GM21390 (cell line): ENCODE results near the gene GPR84.
"Not testable (repeated sequence)": the region's sequence is repeated elsewhere in the genome, so short reads cannot be mapped to it uniquely, and the experiment has no call there.

ENCODE experiments used
- ATAC-seq: cut with Tn5 transposase; IDR thresholded peaks from one replicate; pipeline ENCODE4 v1.9.1; 2021; ENCODE audit not compliant: unreplicated experiment

The GPR84 gene

GRCh38 chr12:54356228-54356627, 8.1 kb downstream of the GPR84 start:
- ATAC-seq: no peak

- no peak for ATAC-seq
Observed at GRCh38 chr12:54355104-54355815, 9.0 kb downstream of the GPR84 start.

GRCh38 chr12:54354271-54354670, 10.0 kb downstream of the GPR84 start:
- ATAC-seq: not testable (repeated sequence)

DNA sequence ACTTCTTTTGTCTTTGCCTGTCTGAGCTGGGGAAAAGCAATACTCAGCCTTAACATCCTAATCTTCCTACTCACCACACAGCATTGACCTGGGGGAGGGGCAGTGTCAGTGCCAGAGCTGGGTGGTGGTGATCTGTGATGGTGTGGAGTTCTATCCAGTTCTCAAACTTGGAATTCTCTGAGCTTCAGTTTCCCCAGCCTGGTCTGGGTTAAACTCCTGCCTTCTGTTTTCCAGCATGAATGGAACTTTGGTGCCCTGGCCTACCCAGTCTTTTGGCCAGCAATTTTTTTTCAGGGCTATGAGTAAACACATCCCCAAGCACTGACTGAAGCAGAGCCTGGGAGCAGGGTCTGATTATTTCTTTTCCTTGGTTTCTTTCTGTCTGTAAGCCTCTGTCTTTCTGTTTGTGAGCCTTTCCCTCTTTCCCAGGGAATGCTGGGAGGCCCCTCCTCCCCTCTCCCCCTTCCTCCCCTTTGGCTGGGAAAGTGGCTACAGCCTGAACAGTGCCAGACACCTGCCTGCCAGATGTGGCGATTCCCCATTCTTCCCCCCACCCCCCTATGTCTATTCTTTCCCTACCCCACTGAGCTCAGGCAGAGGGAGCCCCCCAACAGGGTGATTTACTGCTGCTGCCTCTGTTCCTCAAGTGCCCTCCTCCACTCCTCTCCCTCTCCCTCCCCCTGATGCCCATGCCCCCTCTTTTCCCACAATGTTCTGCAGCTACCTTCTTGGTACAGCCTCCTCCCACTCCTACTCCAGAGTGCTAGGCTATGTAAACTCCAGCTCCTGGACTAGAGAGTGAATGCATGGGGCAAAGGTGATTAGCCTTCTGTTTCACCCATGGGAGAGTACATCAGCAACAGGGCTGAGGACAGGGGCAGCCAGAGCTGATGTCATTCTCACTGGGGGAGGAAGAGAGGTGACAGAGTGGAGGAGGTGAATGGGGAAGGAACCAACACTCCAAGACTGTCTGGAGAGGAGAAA, 11.1 kb downstream of the GPR84 start:
- no peak for ATAC-seq

GRCh38 chr12:54352022-54352531, 12.2 kb downstream of the GPR84 start:
- no peak for ATAC-seq

DNA sequence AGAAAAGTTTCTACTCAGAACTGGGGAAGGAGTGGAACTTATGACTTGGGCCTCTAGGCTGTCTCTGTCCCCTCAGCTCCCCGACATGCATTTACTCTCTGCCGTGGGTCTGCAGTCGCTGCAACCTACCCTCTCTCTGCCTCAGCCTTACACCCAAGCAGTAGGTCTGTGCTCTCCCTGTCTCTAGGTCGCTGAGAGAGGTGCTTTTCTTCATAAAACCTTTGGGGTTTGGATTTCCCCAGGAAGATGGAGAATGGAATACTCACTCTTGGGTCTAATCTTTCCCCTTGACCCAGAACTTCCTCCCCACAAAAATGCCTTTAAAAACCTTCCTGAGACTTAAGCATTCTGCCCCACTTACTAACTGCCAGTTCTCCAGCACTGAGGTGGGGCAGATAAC, 12.9 kb downstream of the GPR84 start:
- ATAC-seq: no peak

DNA sequence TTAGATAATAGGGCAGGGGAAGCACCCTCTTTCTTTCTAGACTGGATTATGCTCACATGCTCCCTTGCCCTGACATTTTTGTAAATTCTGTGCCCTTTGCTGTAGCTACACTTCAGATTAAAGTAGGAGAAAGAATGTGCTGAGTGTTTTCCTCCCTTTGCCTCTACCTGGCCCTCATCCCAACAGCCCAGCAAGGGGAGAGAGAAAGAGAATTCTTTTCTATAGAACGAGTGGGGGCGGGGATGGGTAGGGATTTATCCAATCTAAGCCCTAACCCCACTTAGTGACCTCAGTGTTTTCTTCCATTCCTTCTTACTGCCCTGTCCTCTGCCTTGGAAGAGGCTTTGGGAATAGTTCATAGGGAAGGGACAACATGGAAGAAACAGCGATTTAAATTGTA, 13.5 kb downstream of the GPR84 start:
- no peak for ATAC-seq

GRCh38 chr12:54349679-54350078, 14.6 kb downstream of the GPR84 start:
- no peak for ATAC-seq

GRCh38 chr12:54349036-54349435, 15.2 kb downstream of the GPR84 start:
- ATAC-seq: no peak

- ATAC-seq: no peak
Observed at GRCh38 chr12:54341378-54342300, 22.6 kb downstream of the GPR84 start.

DNA sequence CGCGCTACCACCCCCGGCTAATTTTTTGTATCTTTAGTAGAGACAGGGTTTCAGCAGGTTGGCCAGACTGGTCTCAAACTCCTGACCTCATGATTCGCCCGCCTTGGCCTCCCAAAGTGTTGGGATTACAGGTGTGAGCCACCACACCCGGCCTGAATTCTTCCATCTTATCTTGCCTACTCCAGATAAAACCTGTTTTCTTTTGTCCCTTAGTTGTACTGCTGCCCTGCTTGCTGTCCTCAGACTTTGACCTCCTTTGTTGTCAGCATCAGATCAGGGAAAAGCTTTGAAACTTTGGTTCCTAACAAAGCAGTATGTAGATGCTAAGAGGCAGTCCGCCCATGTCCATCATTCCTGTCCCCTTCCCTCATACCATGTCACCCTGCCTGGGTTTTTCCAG, 23.4 kb downstream of the GPR84 start:
- no peak for ATAC-seq

DNA sequence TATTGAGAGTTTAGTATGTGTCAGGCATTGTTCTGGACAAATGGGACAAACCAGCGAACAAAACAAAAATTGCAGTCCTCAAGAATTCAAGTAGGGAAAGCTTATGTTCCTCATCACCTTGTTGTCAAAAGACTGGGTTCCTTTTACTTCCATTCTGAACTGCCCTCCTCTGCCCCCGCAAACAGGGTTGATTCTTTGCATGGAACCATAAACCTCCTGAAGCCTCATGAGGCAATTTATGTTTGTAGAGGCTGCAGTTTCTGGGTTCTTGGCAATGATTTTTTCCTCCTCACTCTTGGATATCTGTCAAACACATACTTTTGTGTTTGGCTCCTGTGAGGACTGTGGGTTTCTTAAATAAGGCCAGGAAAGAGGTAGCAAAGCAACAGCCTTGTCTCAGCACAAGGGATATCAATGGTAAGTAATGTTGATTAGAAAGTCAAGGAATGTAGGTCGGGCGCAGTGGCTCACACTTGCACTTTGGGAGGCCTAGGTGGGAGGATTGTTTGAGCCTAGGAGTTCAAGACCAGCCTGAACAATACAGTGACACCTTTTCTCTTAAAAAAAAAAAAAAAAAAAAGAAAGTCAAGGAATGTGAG, 25.5 kb downstream of the GPR84 start:
- ATAC-seq: no peak

GRCh38 chr12:54337854-54338650, 26.2 kb downstream of the GPR84 start:
- ATAC-seq: no peak

- no peak for ATAC-seq
Observed at GRCh38 chr12:54337280-54337842, 26.9 kb downstream of the GPR84 start.

GRCh38 chr12:54333420-54334034, 30.8 kb downstream of the GPR84 start:
- no peak for ATAC-seq

GRCh38 chr12:54331461-54331860, 32.8 kb downstream of the GPR84 start:
- no peak for ATAC-seq

GRCh38 chr12:54330442-54330841, 33.8 kb downstream of the GPR84 start:
- no peak for ATAC-seq

DNA sequence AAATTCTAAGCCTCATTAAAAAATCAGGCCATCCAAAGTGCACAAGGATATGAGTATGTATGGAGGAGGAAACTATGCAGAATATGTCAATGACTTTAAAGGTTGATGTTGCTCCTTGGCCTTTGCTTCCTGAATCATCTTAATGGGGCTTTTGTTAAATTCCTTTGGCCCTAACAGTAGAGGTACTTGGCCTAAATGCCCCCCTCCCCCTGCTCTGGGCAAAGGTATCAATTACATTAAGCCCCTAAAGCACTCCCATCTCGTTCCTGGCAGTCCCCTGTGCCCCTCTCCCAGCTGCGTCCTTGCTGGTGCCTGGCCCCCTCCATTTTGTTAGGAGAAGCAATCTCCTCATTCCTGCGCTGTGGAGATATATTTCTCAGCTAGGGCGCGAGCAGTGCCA, 34.5 kb downstream of the GPR84 start:
- no peak for ATAC-seq
